Fibroblast of the aortic adventitia (primary cell): ENCODE measurements around the gene LRP4. TPM values are rescaled to one million over a fixed set of nuclear protein-coding genes. Genes with fewer than 3 reads are reported as not detected.

Experiments
- DNase-seq: peaks from one replicate; pipeline ENCODE4 v3.0.0-alpha.2; 2010; ENCODE audit warnings: low read depth
- H3K4me3 ChIP-seq: 2 replicates; pipeline ENCODE4 v1.5.1; 2011; ENCODE audit warnings: low read depth, mild to moderate bottlenecking, control low read depth, low read length, moderate library complexity
- total RNA-seq: library from RNA; depleted of rRNA; stranded (reverse); fragments of >200 nt; gene quantifications from 2 replicates; pipeline ENCODE4 v1.2.3, GENCODE V29; 2012; ENCODE audit warnings: low replicate concordance
- TF ChIP-seq, protein P1 (sequence below): IDR thresholded peaks from 2 replicates; pipeline ENCODE4 v1.5.1; 2011; ENCODE audit warnings: mild to moderate bottlenecking, low read length, control low read depth, inconsistent platforms; ENCODE audit not compliant: insufficient read depth

Gene LRP4
- total RNA-seq, 1 donor: 9.7 TPM

GRCh38 chr11:46889251-46889650, 29.1 kb downstream of the LRP4 start:
- no peak for DNase-seq
- TF ChIP-seq, protein P1, sequence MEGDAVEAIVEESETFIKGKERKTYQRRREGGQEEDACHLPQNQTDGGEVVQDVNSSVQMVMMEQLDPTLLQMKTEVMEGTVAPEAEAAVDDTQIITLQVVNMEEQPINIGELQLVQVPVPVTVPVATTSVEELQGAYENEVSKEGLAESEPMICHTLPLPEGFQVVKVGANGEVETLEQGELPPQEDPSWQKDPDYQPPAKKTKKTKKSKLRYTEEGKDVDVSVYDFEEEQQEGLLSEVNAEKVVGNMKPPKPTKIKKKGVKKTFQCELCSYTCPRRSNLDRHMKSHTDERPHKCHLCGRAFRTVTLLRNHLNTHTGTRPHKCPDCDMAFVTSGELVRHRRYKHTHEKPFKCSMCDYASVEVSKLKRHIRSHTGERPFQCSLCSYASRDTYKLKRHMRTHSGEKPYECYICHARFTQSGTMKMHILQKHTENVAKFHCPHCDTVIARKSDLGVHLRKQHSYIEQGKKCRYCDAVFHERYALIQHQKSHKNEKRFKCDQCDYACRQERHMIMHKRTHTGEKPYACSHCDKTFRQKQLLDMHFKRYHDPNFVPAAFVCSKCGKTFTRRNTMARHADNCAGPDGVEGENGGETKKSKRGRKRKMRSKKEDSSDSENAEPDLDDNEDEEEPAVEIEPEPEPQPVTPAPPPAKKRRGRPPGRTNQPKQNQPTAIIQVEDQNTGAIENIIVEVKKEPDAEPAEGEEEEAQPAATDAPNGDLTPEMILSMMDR: no peak
- no peak overlapping the region for H3K4me3 ChIP-seq

GRCh38 chr11:46888636-46889035, 29.7 kb downstream of the LRP4 start:
- no peak overlapping the region for H3K4me3 ChIP-seq
- DNase-seq: no peak
- TF ChIP-seq, protein P1: no peak

DNA sequence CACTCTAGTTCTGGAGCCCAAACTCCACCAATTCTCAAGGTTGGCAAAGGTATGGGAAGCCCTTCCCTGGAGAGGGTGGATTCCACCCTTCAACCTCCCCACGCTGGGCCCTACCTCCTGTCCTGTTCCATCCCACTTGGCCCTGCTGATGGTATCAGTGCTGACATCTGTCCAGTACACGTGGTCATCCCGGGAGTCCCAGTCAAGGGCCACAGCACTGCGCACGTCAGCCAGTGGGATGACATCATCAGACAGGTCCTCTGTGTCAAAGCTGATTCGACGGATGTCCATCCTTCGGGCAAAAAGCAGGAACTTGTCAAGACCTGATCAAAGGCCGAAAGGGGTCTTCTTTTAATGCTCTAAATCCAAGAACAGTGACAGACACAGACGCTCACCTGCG, 32.1 kb downstream of the LRP4 start:
- TF ChIP-seq, protein P1: no peak
- no peak for DNase-seq
- H3K4me3 ChIP-seq: no peak overlapping the region

- TF ChIP-seq, protein P1: no peak
- H3K4me3 ChIP-seq: no peak overlapping the region
- DNase-seq: no peak
Observed at GRCh38 chr11:46879056-46879585, 39.2 kb downstream of the LRP4 start.

DNA sequence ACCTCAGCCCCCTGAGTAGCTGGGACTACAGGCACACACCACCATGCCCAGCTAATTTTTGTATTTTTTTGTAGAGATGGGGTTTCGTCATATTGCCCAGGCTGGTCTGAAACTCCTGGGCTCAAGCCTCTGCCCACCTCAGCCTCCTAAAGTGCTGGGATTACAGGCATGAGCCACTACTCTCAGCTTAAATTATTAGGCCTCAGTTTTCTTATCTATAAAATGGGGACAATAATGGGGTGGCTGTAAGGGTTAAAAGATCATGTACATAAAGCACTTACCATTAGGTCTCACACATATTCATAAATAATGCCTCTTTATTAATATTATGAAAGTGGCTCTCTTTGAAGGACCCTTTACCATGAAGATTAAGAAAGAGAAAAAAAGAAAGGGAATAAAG, 40.8 kb downstream of the LRP4 start:
- no peak overlapping the region for H3K4me3 ChIP-seq
- TF ChIP-seq, protein P1: no peak
- DNase-seq: no peak

DNA sequence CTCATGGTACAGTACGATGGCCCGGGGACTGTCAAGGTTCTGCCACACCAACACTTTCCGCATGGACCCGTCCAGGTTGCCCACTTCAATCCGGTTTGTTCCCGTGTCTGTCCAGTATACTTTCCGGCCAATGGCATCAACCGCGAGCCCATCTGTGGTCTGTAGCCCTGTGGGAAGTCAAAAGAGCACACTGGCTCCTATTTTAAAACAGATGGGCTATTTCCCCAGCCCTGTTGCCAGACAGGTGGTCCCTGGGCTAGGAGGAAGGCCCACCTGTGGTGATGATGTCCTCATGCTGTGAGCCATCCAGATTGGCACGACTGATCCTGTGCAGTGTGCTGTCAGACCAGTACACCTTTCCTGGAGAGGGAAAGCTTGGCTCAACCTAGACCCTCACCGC, 41.9 kb downstream of the LRP4 start:
- no peak overlapping the region for H3K4me3 ChIP-seq
- DNase-seq: no peak
- TF ChIP-seq, protein P1: no peak

GRCh38 chr11:46874586-46874985, 43.8 kb downstream of the LRP4 start:
- TF ChIP-seq, protein P1: no peak
- DNase-seq: no peak
- H3K4me3 ChIP-seq: no peak overlapping the region
